ENCODE results near the gene RND1. TPM values are rescaled to one million over a fixed set of nuclear protein-coding genes. Genes with fewer than 3 reads are reported as not detected.
"Not testable (repeated sequence)": the region's sequence is repeated elsewhere in the genome, so short reads cannot be mapped to it uniquely, and the experiment has no call there.

RND1 gene
- 1 to 10 TPM; 2.0 to 3.8 (median 3.0) TPM for polyA plus RNA-seq (ENCODE audit: low read depth in 6 of 6)

DNA sequence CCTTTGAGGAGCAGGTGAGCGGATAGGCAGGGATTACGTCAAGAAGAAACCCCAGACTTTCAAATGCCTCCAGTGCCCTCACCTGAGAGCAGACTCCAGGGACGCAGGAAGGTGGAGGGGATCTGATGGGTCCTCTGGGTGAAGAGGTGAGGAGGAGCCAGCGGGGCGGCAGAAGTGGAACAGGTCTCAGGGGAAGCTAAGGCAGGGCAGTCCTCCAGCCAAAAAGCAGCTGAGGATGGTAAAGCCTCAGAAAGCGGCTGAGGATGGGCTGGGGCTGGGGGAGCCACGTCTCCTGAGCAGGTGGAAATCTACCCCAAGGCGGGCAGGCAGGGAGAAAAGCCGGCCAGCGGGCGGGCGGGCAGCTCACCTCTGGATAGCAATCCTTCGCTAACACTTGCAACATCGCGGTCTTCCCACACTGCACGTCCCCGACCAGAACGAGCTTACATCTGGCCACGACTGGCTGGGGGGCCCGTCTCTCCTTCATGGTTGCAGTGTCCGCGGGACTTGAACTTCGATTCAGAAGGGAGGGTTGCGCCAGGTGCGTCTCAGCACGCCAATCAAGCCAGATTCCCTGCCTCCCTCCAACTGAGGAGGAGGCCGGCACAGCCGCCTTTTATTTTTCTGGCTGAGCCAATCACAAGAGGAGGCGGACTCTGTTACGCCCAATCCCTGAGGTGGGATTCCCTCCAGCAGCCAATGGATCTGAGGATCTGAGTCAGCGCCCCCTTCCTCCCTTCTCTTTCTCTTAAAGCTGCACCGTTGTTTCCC is at the start of gene RND1:
TSS of gene RND1 (minus strand) at position 590 of the 771 bp plus-strand sequence. CDS start at position 487, 103 bp downstream.
- H3K27ac Mint-ChIP-seq: peak within 1 kb of the TSS; percentile 54 to 97 (median 88)

DNA sequence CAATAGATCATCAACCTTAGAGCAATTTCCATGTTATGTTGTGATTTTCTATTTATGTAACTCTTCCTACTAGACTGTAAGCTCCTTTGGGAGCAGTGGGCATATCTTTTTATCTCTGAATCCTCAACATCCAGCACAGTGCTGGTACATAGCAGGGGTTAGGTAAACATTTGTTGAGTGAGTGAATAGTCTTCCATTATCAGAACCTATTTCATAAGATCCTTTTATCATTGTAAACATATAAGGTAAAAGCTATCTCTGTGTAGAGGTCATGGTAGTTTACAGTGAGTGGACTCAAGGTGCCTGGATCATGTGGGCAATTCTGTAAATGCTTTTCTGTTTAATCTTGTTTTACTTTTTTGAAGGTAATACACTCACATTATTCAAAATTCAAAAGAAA is 44.5 kb upstream of the RND1 start:
- DNase-seq: no peak
- no peaks in the 10 kb centered on the region for H3K9me3 Mint-ChIP-seq
- no peaks in the 10 kb centered on the region for H3K36me3 Mint-ChIP-seq
- ATAC-seq (ENCODE audit: low read depth in 2 of 2): no peak
- H3K4me1 Mint-ChIP-seq: no peaks in the 10 kb centered on the region
- peaks cover 0 to 14% (median 7%) of the 10 kb centered on the region in 3 donors for H3K27me3 Mint-ChIP-seq
- H3K27ac Mint-ChIP-seq: no peak overlapping the region
- H3K4me3 Mint-ChIP-seq: no peak overlapping the region

More for the DNA sequence above, at the start of gene RND1:
- Mint-ChIP-seq H3K27me3 (peaks cover 0 to 7% (median 6%) of the 10 kb centered on the region in 3 donors), H3K4me3 (peak within 1 kb of the TSS; percentile 84 to 96 (median 94)), H3K4me1 (peaks cover 26 to 32% (median 31%) of the 10 kb centered on the region in 3 donors), H3K36me3 (no peaks in the 10 kb centered on the region), H3K9me3 (no peaks in the 10 kb centered on the region)
- peak; percentile 83 for DNase-seq
- ATAC-seq (ENCODE audit: low read depth in 2 of 2): peak; percentile 82 to 85

- not testable (repeated sequence) for DNase-seq; H3K27ac Mint-ChIP-seq; H3K9me3 Mint-ChIP-seq; H3K36me3 Mint-ChIP-seq; ATAC-seq (ENCODE audit: low read depth in 2 of 2); H3K4me3 Mint-ChIP-seq; H3K4me1 Mint-ChIP-seq
- H3K27me3 Mint-ChIP-seq: peaks cover 0 to 14% (median 7%) of the 10 kb centered on the region in 3 donors
These were observed 44.0 kb upstream of the RND1 start for GRCh38 chr12:48909698-48910097.

- H3K27me3 Mint-ChIP-seq: peaks cover 0 to 20% (median 18%) of the 10 kb centered on the region in 3 donors
- H3K4me1 Mint-ChIP-seq: peaks cover 4 to 15% (median 11%) of the 10 kb centered on the region in 3 donors
- DNase-seq (no peak), ATAC-seq (ENCODE audit: low read depth in 2 of 2) (no peak)
- H3K36me3 Mint-ChIP-seq: no peaks in the 10 kb centered on the region
- H3K9me3 Mint-ChIP-seq: no peaks in the 10 kb centered on the region
- no peak overlapping the region for H3K4me3 Mint-ChIP-seq
- no peak overlapping the region for H3K27ac Mint-ChIP-seq
These were observed 41.6 kb upstream of the RND1 start for GRCh38 chr12:48907245-48907644.

DNA sequence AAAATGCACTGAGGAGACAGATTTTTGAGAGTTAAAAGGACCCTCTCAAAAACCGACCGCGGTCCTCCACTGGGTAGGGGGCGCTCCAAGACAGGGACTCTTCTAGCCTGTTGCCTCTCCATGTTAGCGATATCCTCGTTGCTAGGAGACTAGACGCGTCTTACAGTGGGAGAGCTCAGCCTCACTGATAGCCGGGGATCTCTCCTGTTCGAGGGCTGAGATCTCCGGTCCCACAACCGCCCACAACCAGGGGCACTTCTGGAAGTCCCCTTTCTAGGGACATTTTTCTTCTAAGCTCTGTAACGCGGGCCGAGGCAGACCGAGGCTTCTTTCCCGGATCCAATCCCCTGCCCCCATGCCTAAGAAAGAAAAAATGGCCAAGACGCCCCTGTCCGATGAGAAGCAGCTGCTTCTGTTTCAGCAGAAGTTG is 38.3 kb upstream of the RND1 start:
- H3K4me3 Mint-ChIP-seq: peak overlapping the region; percentile 55 to 90 (median 78)
- ATAC-seq (ENCODE audit: low read depth in 2 of 2) (peak; percentile 97), DNase-seq (peak; percentile 73)
- H3K4me1 Mint-ChIP-seq: peaks cover 4 to 15% (median 11%) of the 10 kb centered on the region in 3 donors
- H3K27ac Mint-ChIP-seq: peak overlapping the region in 5 of 6 donors; percentile 57 to 89 (median 57)
- H3K36me3 Mint-ChIP-seq: no peaks in the 10 kb centered on the region
- H3K9me3 Mint-ChIP-seq: no peaks in the 10 kb centered on the region
- H3K27me3 Mint-ChIP-seq: peaks cover 0 to 18% (median 17%) of the 10 kb centered on the region in 3 donors

DNA sequence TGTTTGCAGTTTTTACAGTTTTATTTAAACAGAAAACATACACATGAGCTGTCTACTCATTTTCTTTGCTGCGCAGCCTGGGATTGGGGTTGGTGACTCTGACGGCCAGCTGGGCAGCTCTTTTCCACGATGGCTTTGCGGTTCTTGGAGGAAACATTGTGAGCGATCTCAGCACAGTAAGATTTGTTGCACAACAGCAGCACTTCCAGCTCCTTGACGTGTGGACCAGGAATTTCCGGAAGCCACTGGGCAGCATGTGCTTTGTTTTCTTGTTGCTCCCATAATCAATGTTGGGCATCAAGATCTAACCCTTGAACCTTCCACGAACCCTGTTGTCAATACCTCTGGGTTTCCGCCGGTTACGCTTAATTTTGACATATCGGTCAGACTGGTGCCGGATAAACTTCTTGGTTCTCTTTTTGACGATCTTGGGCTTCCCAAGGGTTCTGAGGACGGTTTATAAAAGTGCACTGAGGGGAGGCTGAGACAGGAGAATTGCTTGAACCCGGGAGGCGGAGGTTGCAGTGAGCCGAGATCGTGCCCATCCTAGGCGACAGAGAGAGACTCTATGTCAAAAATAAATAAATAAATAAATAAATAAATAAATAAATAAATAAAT is 37.8 kb upstream of the RND1 start:
- H3K9me3 Mint-ChIP-seq: no peaks in the 10 kb centered on the region
- peak overlapping the region in 7 of 8 donors; percentile 0 to 90 (median 75) for H3K4me3 Mint-ChIP-seq
- no peaks in the 10 kb centered on the region for H3K36me3 Mint-ChIP-seq
- peaks cover 3 to 22% (median 19%) of the 10 kb centered on the region in 3 donors for H3K27me3 Mint-ChIP-seq
- ATAC-seq (ENCODE audit: low read depth in 2 of 2) (no peak), DNase-seq (no peak)
- H3K4me1 Mint-ChIP-seq: peaks cover 4 to 15% (median 11%) of the 10 kb centered on the region in 3 donors
- H3K27ac Mint-ChIP-seq: peak overlapping the region in 1 of 6 donors; percentile 57

DNA sequence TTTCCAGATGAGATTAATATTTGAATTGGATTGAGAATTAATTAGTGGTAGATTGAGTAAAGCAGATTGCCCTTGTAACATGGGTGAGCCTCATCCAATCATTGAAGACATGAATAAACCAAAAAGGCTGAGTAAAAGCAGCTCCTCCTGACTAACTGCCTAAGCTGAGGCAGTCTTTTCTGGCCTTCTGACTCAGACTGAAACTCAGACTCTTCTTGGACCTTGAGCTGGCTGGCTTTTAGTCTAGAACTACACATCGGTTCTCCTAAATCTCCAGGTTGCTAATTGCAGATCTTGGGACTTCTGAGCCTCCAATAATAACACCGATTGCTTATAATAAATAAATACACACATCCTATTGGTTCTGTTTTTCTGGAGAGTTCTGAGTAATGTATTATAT is 35.6 kb upstream of the RND1 start:
- no peak for ATAC-seq (ENCODE audit: low read depth in 2 of 2)
- Mint-ChIP-seq H3K9me3 (no peaks in the 10 kb centered on the region), H3K36me3 (no peaks in the 10 kb centered on the region), H3K27me3 (peaks cover 11 to 32% (median 16%) of the 10 kb centered on the region in 3 donors), H3K4me3 (no peak overlapping the region), H3K4me1 (peaks cover 4 to 15% (median 11%) of the 10 kb centered on the region in 3 donors), H3K27ac (no peak overlapping the region)
- DNase-seq: no peak

DNA sequence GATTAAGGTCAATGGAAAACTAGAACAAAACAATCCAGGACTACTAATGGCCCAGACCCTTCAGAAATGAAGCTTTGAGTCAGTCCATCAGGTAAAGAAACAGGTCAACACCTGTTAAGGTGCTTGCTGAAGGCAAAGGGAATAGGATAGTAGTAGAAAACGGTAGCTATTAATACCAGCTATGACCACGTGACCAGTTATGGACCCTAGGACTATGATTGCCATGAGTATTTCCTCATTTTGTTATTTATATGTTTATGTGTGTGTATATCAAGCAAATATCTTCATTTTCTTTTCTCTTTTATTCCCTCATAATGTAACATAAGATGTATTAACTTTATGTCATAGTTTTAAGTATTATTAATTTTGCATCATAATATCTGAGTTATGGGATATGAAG is 34.0 kb upstream of the RND1 start:
- Mint-ChIP-seq H3K27ac (no peak overlapping the region), H3K4me1 (peaks cover 4 to 13% (median 11%) of the 10 kb centered on the region in 3 donors), H3K4me3 (no peak overlapping the region), H3K27me3 (peaks cover 11 to 28% (median 11%) of the 10 kb centered on the region in 3 donors), H3K9me3 (no peaks in the 10 kb centered on the region), H3K36me3 (no peaks in the 10 kb centered on the region)
- ATAC-seq (ENCODE audit: low read depth in 2 of 2) (no peak), DNase-seq (no peak)

- Mint-ChIP-seq H3K4me3 (no peak overlapping the region), H3K27ac (no peak overlapping the region), H3K27me3 (peaks cover 16 to 48% (median 34%) of the 10 kb centered on the region in 3 donors), H3K9me3 (no peaks in the 10 kb centered on the region), H3K36me3 (no peaks in the 10 kb centered on the region), H3K4me1 (peaks cover 0 to 9% (median 0%) of the 10 kb centered on the region in 3 donors)
- ATAC-seq (ENCODE audit: low read depth in 2 of 2) (no peak), DNase-seq (no peak)
These were observed 28.6 kb upstream of the RND1 start for GRCh38 chr12:48894271-48894670.

DNA sequence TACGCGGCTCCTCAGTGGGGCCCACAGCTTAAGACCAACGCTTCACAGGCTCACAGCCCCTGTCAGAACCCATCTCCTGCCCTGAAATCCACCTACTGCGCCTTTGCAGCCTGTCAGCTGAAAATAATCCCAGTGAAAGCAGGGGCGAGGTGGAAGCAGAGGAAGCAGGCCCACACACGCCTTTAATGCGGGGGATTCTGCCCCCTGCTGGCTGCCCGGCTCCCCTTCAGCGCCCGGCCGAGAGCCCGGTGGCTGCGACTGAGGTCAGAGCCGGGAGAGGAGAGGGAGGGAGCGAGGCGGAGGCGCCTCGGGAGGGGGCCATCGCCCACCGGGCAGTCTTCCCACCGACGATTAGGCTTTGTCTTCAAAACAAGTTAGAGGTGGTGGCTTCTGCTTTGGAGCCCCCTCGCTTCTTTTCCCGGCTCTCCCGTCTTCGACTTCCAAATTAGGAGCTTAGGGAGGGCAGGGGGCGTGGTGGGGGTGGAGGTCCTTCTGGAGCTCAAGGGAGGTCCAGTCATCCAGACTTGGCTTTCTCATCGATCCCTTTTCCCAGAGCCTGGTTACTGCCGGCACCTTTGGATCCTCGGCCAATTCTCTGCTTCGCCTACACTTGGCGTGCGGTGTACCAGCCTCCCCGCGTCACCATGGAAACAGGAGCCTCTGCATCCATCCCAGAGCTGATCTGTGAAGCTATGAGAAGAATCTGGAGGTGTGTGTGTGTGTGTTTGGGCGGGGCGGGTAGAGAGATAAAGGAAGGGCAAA is 25.2 kb upstream of the RND1 start:
- Mint-ChIP-seq H3K27ac (peak overlapping the region in 1 of 6 donors; percentile 79), H3K4me3 (peak overlapping the region in 3 of 8 donors; percentile 2 to 25 (median 6)), H3K9me3 (no peaks in the 10 kb centered on the region), H3K4me1 (peaks cover 0 to 9% (median 0%) of the 10 kb centered on the region in 3 donors), H3K36me3 (no peaks in the 10 kb centered on the region), H3K27me3 (peaks cover 10 to 34% (median 23%) of the 10 kb centered on the region in 3 donors)
- ATAC-seq (ENCODE audit: low read depth in 2 of 2) (peak; percentile 99), DNase-seq (peak; percentile 72)

DNA sequence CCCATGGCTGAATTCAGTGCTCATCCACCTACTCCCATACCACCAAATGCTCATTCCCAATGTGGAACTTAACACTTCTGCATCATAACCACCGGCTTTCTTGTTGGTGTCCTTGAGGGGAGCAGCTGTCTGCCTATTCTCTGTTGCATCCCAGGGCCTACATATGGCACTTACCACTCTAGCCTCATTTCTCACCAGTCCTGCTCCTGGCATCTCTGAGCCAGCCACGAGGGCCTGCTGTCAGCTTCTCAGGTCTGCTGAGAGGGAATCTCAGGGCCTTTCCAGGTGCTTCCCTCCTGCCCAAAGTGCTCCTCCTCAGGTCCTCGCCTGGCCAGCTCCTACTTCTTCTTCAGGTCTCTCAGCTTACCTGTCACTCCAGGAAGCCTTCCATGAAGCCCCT is 24.0 kb upstream of the RND1 start:
- Mint-ChIP-seq H3K27ac (no peak overlapping the region), H3K4me1 (peaks cover 0 to 9% (median 0%) of the 10 kb centered on the region in 3 donors), H3K9me3 (no peaks in the 10 kb centered on the region), H3K27me3 (peaks cover 10 to 33% (median 29%) of the 10 kb centered on the region in 3 donors), H3K4me3 (no peak overlapping the region), H3K36me3 (no peaks in the 10 kb centered on the region)
- DNase-seq (no peak), ATAC-seq (ENCODE audit: low read depth in 2 of 2) (no peak)

- DNase-seq (no peak), ATAC-seq (ENCODE audit: low read depth in 2 of 2) (no peak)
- no peaks in the 10 kb centered on the region for H3K36me3 Mint-ChIP-seq
- H3K27me3 Mint-ChIP-seq: peaks cover 24 to 52% (median 51%) of the 10 kb centered on the region in 3 donors
- H3K4me3 Mint-ChIP-seq: no peak overlapping the region
- peaks cover 0 to 7% (median 0%) of the 10 kb centered on the region in 3 donors for H3K4me1 Mint-ChIP-seq
- no peak overlapping the region for H3K27ac Mint-ChIP-seq
- H3K9me3 Mint-ChIP-seq: no peaks in the 10 kb centered on the region
These were observed 17.9 kb upstream of the RND1 start for GRCh38 chr12:48883305-48884161.

All from naive B cell (primary cell).